Endodermal cell (in vitro differentiated cells): ENCODE data around the gene TOMM70. TPM values are rescaled to one million over a fixed set of nuclear protein-coding genes. Genes with fewer than 3 reads are reported as not detected.

Experiments
- DNase-seq: peaks from one replicate; pipeline ENCODE4 v3.0.0-alpha.2; 2017
- H3K27ac ChIP-seq: 2 replicates; pipeline ENCODE4 v1.5.1; 2013; ENCODE audit warnings: mild to moderate bottlenecking, low read depth, low read length, moderate library complexity
- H3K27me3 ChIP-seq: 2 replicates; pipeline ENCODE4 v1.6.1; 2013; ENCODE audit warnings: mild to moderate bottlenecking, low read length, moderate library complexity; ENCODE audit not compliant: insufficient read depth, control insufficient read depth, poor library complexity, severe bottlenecking
- H3K36me3 ChIP-seq: 2 replicates; pipeline ENCODE4 v1.7.0; 2013; ENCODE audit warnings: mild to moderate bottlenecking, low read length, moderate library complexity; ENCODE audit not compliant: control insufficient read depth, insufficient read depth
- H3K4me1 ChIP-seq: one replicate; pipeline ENCODE4 v1.7.0; 2013; ENCODE audit warnings: low read length; ENCODE audit not compliant: control insufficient read depth, insufficient read depth
- H3K4me3 ChIP-seq: 2 replicates; pipeline ENCODE4 v1.5.1; 2013; ENCODE audit warnings: mild to moderate bottlenecking, low read length, moderate library complexity
- H3K9ac ChIP-seq: 2 replicates; pipeline ENCODE4 v1.6.1; 2013; ENCODE audit warnings: mild to moderate bottlenecking, low read length, moderate library complexity; ENCODE audit not compliant: poor library complexity, severe bottlenecking; ENCODE audit errors: extremely low read depth
- H3K9me3 ChIP-seq: 2 replicates; pipeline ENCODE4 v1.6.1; 2013; ENCODE audit warnings: mild to moderate bottlenecking, low read length, moderate library complexity; ENCODE audit not compliant: control insufficient read depth
- H3K27ac Mint-ChIP-seq: 2 replicates; pipeline ENCODE4 v1.8.0; 2020; ENCODE audit warnings: mixed read lengths
- H3K27me3 Mint-ChIP-seq: 2 replicates; pipeline ENCODE4 v1.8.0; 2021; ENCODE audit warnings: mild to moderate bottlenecking, mixed read lengths; ENCODE audit not compliant: insufficient read depth
- H3K36me3 Mint-ChIP-seq: 2 replicates; pipeline ENCODE4 v1.8.0; 2020; ENCODE audit warnings: low read depth, mixed read lengths
- H3K4me1 Mint-ChIP-seq: 2 replicates; pipeline ENCODE4 v1.8.0; 2020; ENCODE audit warnings: mixed read lengths
- H3K4me3 Mint-ChIP-seq: 2 replicates; pipeline ENCODE4 v1.8.0; 2020; ENCODE audit warnings: mild to moderate bottlenecking, moderate library complexity, mixed read lengths
- H3K9me3 Mint-ChIP-seq: 2 replicates; pipeline ENCODE4 v1.8.0; 2020; ENCODE audit warnings: mild to moderate bottlenecking, mixed read lengths
- WGBS, 2 experiments: methylation state at CpG; one replicate each; pipeline versions ENCODE4 v1.1.5 to v1.1.7; 2013; ENCODE audit warnings: missing lambda C conversion rate in 2 of 2, mixed read lengths in 1 of 2; ENCODE audit not compliant: insufficient coverage in 1 of 2, insufficient read length in 1 of 2; 5-methylcytosine and 5-hydroxymethylcytosine counted together
- total RNA-seq, 2 donors: library from RNA; stranded (reverse); fragmentation: NEBNext Ultra II Directional in 1 of 2; extraction: Animal tissue kit (Norgen Biotek cat#: 25700) in 1 of 2; gene quantifications; 2 replicates in 1 of 2; 3 replicates in 1 of 2; pipeline ENCODE4 v1.2.1, GENCODE V29; 2021
- TF ChIP-seq, protein P1 (sequence below): fragments of 200-600 bp; sonication (generic); conservative IDR thresholded peaks from 2 replicates; pipeline ENCODE4 v1.5.0; 2021; ENCODE audit warnings: antibody characterized with exemption, mild to moderate bottlenecking

Gene TOMM70
- total RNA-seq, 2 donors from 2014 or later = 36.0 to 43.6 TPM

DNA sequence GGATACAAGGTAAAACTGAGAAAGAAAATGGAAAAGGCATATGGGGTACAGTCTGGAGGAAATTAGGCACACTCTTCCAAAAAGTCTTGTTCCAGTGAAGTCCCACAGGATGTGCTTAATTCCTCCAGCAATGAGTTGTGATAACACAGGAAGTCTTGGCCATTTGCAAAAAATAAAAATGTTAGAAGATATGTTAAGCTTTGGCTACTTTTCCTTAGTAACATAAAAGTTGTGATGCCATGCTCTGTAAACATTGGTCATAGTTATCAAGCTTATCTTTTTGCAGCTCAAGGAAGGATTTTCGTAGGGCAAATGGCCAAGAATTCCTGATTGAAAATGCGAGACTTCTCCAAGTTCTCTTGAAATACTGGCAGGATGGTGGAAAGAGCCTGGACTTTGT, 26.8 kb upstream of the TOMM70 start:
- Histone ChIP-seq H3K9me3 (no peaks in the 10 kb centered on the region), H3K27me3 (no peaks in the 10 kb centered on the region), H3K9ac (no peak overlapping the region), H3K27ac (no peak overlapping the region), H3K4me1 (peaks cover 8% of the 10 kb centered on the region), H3K36me3 (no peaks in the 10 kb centered on the region), H3K4me3 (no peak overlapping the region)
- Mint-ChIP-seq H3K4me1 (peaks cover 24% of the 10 kb centered on the region), H3K27ac (no peak overlapping the region), H3K27me3 (no peaks in the 10 kb centered on the region), H3K36me3 (no peaks in the 10 kb centered on the region), H3K4me3 (no peak overlapping the region), H3K9me3 (no peaks in the 10 kb centered on the region)
- 90 to 93% methylated on average over 2 of the region's 2 CpGs for WGBS, 2 experiments
- DNase-seq = no peak
- TF ChIP-seq, protein P1, sequence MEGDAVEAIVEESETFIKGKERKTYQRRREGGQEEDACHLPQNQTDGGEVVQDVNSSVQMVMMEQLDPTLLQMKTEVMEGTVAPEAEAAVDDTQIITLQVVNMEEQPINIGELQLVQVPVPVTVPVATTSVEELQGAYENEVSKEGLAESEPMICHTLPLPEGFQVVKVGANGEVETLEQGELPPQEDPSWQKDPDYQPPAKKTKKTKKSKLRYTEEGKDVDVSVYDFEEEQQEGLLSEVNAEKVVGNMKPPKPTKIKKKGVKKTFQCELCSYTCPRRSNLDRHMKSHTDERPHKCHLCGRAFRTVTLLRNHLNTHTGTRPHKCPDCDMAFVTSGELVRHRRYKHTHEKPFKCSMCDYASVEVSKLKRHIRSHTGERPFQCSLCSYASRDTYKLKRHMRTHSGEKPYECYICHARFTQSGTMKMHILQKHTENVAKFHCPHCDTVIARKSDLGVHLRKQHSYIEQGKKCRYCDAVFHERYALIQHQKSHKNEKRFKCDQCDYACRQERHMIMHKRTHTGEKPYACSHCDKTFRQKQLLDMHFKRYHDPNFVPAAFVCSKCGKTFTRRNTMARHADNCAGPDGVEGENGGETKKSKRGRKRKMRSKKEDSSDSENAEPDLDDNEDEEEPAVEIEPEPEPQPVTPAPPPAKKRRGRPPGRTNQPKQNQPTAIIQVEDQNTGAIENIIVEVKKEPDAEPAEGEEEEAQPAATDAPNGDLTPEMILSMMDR = no peak

DNA sequence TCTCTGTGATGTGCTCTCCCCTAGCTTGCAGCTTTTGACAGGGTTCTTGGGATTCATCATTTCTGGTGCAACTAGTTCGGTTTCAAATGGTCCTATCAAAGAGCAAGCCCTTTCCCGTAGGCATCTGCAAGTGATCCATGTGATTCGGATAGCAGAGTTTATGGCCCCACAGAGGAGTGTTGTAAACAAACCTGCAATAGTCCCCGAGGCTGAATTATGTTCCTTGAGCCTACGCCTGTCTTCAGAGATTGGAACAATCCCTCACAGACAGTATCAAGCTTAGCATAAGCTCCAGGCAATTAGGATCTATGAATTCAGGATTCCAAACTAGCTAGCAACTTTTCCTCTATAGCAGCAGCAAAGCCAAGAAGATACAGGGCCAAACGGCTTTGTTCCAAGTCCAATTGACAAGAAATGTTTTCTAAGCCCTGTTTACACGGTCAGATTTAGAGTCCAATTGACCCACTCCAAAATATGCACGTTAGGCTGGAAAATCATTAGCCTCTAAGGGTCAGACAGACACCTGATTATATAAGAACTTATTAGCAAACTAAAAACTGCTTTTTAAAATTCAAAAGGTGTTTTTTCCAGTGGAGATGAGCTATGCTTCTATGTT, 25.3 kb upstream of the TOMM70 start:
- TF ChIP-seq, protein P1 = no peak
- no peak overlapping the region for H3K4me3 ChIP-seq
- Mint-ChIP-seq H3K4me3 (no peak overlapping the region), H3K27me3 (no peaks in the 10 kb centered on the region), H3K27ac (peak overlapping the region; percentile 20), H3K4me1 (peaks cover 24% of the 10 kb centered on the region), H3K9me3 (no peaks in the 10 kb centered on the region), H3K36me3 (no peaks in the 10 kb centered on the region)
- WGBS, 2 experiments = 84 to 90% methylated on average over 6 to 8 of the region's 8 CpGs
- H3K36me3 ChIP-seq = no peaks in the 10 kb centered on the region
- H3K9ac ChIP-seq = no peak overlapping the region
- H3K27ac ChIP-seq = no peak overlapping the region
- no peaks in the 10 kb centered on the region for H3K9me3 ChIP-seq
- H3K4me1 ChIP-seq = peaks cover 8% of the 10 kb centered on the region
- DNase-seq = no peak
- H3K27me3 ChIP-seq = no peaks in the 10 kb centered on the region

DNA sequence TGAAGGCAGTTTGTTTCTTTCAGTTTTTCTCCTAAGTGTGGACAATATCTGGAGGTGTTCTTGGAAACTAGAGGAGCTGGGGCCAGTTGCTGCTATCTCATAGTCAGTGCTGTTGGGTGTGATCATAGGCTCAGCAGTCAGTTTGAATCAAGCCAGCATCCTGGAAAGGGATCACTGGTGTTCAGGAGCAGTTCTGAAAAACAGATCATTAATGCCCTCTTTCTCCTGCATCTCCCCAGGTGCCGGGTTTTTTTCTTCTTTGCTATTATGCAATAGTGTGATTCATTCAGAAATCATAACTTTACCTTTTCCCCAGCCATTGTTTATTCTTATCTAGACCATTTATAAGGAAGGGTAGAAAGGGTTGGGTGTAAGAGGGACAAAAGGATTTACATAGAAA, 24.4 kb upstream of the TOMM70 start:
- Mint-ChIP-seq H3K4me3 (no peak overlapping the region), H3K27me3 (no peaks in the 10 kb centered on the region), H3K9me3 (no peaks in the 10 kb centered on the region), H3K4me1 (peaks cover 22% of the 10 kb centered on the region), H3K27ac (no peak overlapping the region), H3K36me3 (no peaks in the 10 kb centered on the region)
- H3K9me3 ChIP-seq = peaks cover 3% of the 10 kb centered on the region
- no CpG with 5 or more reads among the region's 1 CpG for WGBS, 2 experiments
- H3K27ac ChIP-seq = no peak overlapping the region
- no peak overlapping the region for H3K9ac ChIP-seq
- TF ChIP-seq, protein P1 = no peak
- no peak overlapping the region for H3K4me3 ChIP-seq
- DNase-seq = no peak
- H3K4me1 ChIP-seq = peaks cover 8% of the 10 kb centered on the region
- no peaks in the 10 kb centered on the region for H3K27me3 ChIP-seq
- no peaks in the 10 kb centered on the region for H3K36me3 ChIP-seq
